Spleen (tissue), 7 donors: ENCODE data around the gene OCEL1.

ENCODE experiments used
- POLR2A ChIP-seq, 3 donors: fragments of 450-650 bp; IDR thresholded peaks; one replicate each; pipeline ENCODE4 v1.5.1; 2017; ENCODE audit warnings: antibody characterized with exemption in 3 of 3, mild to moderate bottlenecking in 1 of 3
- TF ChIP-seq, protein P1 (sequence below), 11 experiments: fragments of 200-600 bp in 7 of 11; fragments of 450-650 bp in 4 of 11; sonication (generic) in 4 of 11; IDR thresholded peaks in 8 of 11; conservative IDR thresholded peaks in 3 of 11; 1 replicate in 7 of 11; 2 replicates in 4 of 11; pipeline versions ENCODE4 v1.4.0 to v1.8.0; 2016 to 2021; ENCODE audit warnings: antibody characterized with exemption in 11 of 11, inconsistent platforms in 4 of 11, mild to moderate bottlenecking in 1 of 11
- donor health status: DM: no; HTN: no; CAD: no; lungs with moderate emphysema.
- donor health status: DM: no; HTN: no; CAD: no.
- donor health status: DM: no; HTN: no; CAD: no.

DNA sequence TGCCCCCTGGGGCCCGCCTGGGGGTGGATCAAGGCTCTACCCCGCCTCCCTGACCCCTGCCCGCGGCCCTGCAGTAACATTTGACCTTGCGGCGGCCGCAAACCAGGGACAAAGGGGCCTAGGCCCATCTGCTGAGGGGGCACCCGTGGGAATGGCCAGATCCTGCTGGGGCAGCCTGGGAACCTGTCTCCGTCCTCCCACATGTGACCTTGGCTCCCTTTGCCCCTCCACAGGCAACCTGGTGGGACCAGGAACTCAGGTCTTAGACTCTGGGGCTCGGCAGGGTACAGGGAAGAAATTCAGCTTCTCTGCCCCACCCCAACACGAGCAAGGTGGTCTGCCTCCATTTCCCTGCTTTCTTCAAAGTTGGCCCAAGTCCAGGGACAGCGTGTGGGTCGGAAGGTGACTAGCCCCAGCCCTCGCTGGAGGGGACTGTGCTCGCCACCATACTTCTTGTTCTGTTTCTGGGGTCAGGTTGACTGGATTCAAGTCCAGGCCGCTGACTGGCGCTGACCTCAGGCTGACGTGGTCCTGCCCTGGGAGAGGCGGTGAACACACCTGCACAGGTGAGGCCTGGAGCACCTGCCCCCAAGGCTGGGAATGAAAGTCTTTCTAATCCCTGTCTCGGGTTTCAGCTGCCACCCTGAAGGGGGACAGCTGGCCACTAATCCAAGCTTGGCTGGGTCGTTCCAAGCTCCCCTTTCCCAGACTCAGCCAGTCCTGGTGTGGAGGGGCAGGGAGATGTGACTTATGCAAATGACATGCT is 22.2 kb downstream of the OCEL1 start:
- TF ChIP-seq, protein P1, sequence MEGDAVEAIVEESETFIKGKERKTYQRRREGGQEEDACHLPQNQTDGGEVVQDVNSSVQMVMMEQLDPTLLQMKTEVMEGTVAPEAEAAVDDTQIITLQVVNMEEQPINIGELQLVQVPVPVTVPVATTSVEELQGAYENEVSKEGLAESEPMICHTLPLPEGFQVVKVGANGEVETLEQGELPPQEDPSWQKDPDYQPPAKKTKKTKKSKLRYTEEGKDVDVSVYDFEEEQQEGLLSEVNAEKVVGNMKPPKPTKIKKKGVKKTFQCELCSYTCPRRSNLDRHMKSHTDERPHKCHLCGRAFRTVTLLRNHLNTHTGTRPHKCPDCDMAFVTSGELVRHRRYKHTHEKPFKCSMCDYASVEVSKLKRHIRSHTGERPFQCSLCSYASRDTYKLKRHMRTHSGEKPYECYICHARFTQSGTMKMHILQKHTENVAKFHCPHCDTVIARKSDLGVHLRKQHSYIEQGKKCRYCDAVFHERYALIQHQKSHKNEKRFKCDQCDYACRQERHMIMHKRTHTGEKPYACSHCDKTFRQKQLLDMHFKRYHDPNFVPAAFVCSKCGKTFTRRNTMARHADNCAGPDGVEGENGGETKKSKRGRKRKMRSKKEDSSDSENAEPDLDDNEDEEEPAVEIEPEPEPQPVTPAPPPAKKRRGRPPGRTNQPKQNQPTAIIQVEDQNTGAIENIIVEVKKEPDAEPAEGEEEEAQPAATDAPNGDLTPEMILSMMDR (IDR thresholded peaks at IDR 0.05 in 8 of 11, conservative IDR thresholded peaks at IDR 0.05 in 3 of 11): no peak
- no peak for TF ChIP-seq POLR2A (IDR thresholded peaks at IDR 0.05)
